ENCODE data around the gene CEACAM16.
"Not testable (repeated sequence)": the region's sequence is repeated elsewhere in the genome, so short reads cannot be mapped to it uniquely, and the experiment has no call there.

Gene CEACAM16

GRCh38 chr19:44677019-44677811 is 21.7 kb upstream of the CEACAM16 start:
- DNase-seq (ENCODE audit: low spot score), result peak; percentile 72

- no peak for DNase-seq (ENCODE audit: low spot score)
Measured at GRCh38 chr19:44680536-44680935, 18.4 kb upstream of the CEACAM16 start.

GRCh38 chr19:44681992-44682790 is 16.8 kb upstream of the CEACAM16 start:
- DNase-seq (ENCODE audit: low spot score), result no peak

DNA sequence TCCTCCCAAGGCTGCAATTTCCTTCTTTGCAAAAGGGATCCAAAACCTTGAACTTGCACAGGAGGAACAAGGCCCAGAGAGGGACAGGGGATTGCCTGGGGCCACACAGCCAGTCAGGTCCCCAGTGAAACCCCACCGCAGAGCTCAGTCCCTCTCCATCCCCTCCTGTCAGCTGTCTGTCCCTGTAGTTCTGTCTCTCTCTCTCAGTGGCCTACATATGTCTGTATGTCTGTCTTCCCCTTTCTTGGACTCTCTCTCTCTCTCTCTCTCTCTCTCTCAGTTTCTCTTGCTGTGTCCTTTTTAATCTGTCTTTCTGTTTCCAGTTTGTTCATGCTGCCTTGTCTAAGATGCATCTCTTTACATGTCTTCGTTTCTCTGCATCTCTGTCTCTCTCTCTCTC is 16.1 kb upstream of the CEACAM16 start:
- DNase-seq (ENCODE audit: low spot score), result no peak

- no peak for DNase-seq (ENCODE audit: low spot score)
Measured at GRCh38 chr19:44683434-44684210, 15.3 kb upstream of the CEACAM16 start.

DNA sequence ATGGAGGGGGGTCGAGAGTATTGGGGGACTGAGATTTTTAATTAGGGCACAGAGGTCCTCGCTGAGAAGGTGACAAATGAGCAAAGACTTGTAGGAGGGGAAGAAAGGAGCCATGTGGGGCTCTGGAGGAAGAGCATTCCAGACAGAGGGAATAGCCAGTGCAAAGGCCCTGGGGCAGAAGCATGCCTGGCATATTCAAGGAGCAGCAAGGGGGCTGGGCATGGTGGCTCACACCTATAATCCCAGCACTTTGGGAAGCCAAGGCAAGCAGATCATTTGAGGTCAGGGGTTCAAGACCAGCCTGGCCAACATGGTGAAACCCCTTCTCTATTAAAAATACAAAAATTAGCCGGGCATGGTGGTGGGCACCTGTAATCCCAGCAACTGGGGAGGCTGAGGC is 14.6 kb upstream of the CEACAM16 start:
- DNase-seq (ENCODE audit: low spot score), result not testable (repeated sequence)

DNA sequence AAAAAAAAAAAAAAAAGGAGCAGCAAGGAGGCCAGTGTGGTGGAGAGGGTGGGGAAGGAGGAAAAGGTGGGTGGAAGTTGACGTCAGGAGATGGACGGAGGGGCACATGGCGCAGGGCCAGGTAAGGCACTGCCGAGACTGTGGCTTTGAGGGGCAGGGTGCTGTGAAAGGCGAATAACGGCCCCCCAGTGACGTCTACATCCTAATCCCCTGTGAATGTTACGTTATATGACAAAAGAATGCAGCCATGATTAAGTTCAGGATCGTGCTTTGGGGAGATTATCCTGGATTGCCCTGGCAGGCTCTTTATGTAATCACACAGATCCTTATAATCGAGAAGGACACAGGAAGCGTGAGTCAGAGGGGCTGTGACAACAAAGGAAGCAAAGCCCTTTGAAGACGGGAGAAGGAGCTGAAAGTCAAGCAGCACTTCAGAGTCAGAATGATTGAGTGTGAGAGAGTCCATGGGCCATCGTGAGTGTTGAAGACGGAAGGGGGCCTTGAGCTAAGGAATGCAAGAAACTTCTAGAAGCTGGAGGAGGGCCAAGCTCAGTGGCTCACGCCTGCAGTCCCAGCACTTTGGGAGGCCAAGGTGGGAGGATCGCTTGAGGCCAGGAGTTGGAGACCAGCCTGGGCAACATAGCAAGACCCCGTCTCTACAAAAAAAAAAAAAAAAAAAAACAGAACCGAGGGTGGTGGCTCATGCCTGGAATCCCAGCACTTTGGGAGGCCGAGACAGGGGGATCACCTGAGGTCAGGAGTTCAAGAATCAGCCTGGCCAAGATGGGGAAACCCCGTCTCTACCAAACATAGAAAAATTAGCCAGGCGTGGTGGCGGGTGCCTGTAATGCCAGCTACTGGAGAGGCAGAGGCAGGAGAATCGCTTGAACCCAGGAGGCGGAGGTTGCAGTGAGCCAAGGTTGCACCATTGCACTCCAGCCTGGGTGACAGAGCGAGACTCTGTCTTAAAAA is 13.8 kb upstream of the CEACAM16 start:
- peak; percentile 89 for DNase-seq (ENCODE audit: low spot score)

DNA sequence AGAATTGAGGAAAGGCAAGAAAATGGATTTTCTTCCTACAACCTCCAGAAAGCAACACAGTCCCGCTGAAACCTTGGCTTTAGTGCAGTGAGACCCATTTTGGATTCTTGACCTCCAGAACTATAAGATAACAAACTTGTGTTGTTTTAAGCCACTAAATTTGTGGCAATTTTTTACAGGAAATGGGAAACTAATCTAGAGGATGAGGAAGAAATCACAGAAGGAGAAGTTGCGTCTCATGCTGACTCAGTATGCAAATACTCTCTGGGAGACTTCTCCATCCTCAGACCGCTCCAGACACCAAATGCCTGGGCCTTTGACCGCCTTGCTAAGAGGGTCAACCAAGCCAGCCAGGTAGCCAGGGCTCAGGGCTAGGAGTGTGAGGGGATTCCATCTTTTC is 13.1 kb upstream of the CEACAM16 start:
- peak; percentile 57 for DNase-seq (ENCODE audit: low spot score)

- DNase-seq (ENCODE audit: low spot score), result no peak
Measured at GRCh38 chr19:44686896-44687295, 12.1 kb upstream of the CEACAM16 start.

- no peak for DNase-seq (ENCODE audit: low spot score)
Measured at GRCh38 chr19:44687888-44688287, 11.1 kb upstream of the CEACAM16 start.

DNA sequence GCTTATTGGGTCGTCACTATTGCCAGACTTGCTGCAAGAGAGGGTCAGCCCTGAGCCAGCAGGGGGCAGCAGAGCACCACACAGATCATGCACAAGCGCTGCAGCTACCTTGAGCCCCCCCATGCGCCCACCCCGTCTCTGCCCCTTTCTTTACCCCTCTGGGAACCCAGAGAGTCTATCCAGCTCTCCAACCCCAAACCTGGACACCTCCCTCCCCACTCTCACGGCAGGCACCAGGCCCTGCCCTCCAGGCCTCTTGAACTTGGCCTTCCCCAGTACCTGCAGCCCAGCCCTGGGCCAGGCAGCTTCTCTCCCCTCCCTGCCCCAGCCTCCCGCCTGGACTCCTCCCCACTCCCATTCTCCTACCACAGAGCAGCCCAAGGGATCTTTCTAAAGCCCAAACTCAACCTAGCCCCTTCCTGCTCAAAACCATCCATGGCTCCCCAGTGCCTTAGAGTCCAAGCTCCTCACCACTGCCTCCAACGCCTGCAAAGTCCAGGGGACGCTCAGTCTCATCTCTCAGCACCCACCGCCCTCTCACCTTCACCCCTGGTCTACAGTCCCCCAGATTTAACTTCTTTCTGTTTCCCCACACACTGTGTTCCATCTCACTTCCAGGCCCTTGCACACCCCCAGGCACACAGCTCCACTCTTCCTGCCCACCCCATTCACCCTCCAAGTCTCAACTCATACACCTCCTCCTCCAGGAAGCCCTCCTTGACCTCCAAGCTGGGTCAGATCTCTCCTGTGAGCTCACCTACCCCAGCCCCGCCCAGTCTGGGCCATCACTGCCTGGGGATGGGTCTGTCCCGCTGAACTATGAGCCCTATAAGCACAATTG is 9.4 kb upstream of the CEACAM16 start:
- DNase-seq (ENCODE audit: low spot score), result peak; percentile 67

GRCh38 chr19:44690131-44690440 is 8.9 kb upstream of the CEACAM16 start:
- no peak for DNase-seq (ENCODE audit: low spot score)

- no peak for DNase-seq (ENCODE audit: low spot score)
Measured at GRCh38 chr19:44692379-44692721, 6.6 kb upstream of the CEACAM16 start.

DNA sequence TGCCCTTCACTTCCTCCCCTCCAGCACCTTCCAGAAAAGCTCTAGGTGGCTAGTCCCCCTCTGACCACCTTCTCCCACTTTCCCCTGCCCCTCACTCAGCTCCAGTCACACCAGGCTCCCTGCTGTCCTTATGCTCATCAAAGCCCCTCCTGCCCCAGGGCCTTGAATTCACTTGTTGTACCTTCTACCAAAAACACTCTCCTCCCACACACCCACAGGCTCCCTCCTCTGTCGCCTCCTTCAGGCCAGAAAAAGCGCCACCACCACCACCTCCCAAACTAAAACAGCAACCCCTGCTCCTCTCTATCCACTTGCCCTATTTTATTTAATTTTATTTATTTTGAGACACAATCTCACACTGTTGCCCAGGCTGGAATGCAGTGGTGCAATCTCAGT is 4.8 kb upstream of the CEACAM16 start:
- no peak for DNase-seq (ENCODE audit: low spot score)

DNA sequence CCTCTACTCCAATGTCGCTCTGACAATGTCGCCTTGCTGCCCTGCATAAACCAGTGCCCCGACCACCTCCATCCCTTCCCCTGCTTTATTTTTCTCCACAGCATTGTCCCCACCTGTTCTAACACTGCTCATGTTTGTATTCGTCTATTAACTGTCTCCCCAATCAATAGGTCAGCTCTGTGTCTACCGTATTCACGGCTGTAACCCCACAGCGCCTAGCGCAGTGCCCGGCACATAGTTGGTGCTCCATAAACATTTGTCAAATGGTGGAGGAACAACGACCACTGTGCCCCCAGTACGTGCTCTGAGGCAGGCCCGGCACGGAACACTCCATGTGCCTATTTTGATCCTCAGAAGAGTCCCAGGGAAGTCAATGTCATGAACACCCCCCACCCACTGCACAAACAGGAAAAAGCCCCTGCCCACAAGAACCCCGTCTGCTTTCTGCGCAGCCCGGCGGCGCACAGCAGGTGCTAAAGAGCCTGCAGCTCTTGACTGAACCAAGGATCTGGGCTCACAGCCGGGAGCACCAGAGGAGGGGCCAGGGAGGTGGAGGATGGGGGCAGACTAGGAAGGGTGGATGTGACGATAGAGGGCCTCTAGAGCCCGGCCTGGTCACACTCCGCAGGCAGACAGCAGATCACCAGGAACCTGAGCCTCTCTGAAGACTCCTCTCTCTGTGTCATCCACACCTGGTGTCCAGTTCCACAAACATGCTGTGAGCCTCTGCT is 1.8 kb upstream of the CEACAM16 start:
- no peak for DNase-seq (ENCODE audit: low spot score)

DNA sequence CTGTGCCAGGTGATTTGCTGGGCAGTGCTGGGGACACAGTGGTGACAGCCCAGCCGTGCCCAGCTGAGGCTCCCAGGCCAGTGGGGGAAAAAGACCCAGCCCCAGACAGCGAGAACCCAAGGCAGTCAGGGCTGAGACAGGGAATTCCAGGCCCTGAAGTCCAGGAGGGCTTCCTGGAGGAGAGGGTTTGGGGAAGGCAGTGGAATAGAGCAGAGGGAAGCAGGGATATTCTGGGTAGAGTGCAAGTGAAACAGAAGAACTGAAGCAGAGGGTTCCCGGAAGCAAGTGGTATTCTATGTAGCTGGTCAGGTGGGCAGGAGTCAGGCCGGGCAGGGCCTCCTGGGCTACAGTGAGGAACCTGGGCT is 1.3 kb upstream of the CEACAM16 start:
- DNase-seq (ENCODE audit: low spot score), result no peak

- no peak for DNase-seq (ENCODE audit: low spot score)
Measured at GRCh38 chr19:44700547-44700946, 1.6 kb downstream of the CEACAM16 start.

DNA sequence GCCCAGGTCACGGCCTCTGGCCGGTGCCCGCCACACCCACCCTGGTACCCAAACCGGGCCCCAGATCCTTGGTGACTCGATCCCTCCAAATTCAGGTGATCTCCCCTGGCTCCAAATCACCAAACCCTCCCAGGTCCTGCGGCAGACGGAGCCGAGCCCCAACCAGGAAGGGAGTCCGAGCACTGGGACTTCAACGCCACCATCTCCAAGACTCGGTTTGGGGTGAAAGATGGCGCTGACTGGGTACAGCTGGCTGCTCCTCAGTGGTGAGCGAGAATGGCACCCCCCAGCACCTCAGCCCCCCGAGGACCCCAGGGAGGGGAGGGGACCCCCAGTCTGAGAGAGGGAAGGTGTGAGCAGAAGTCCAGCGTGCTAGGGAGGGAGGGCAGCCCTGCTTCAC is 2.3 kb downstream of the CEACAM16 start:
- no peak for DNase-seq (ENCODE audit: low spot score)

GRCh38 chr19:44702551-44703176 is 3.7 kb downstream of the CEACAM16 start:
- DNase-seq (ENCODE audit: low spot score), result no peak
